GM12801 (cell line): ENCODE measurements around the gene TYSND1.

Experiments used
- TF ChIP-seq, protein P1 (sequence below): IDR thresholded peaks from one replicate; pipeline ENCODE4 v1.5.1; 2011; ENCODE audit warnings: control low read depth; ENCODE audit not compliant: insufficient read length; ENCODE audit errors: extremely low read depth

The TYSND1 gene

DNA sequence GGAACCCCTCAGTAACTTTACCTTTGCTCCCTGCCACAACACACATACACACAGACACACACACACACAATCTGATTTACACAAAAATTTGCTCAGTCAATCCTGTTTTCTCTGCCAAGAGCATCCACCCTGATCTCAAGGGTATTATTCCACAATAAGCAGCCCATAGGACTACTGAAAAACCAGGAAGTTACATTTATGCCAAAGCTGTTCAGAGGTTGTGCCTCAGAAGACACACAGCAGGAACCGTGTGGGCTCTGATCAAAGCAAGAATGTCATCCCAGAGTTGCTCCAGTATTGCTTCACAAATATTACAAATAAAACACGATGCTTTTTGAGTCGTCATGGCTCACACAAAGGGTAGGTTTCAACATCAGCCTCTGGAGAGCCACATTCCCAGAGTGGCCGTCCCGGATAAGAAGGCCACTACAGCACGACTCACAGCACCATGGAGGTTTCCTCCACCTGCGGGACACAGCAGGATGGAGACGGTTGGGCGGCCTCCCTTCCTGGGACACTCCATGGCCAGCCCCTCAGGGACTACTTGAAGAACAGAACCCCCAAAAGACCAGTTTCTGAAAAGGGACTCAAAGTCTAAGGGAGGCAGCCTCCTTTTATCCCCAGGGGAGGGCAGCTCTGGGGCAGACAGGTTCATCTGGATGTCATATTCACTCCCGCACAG is 15.5 kb downstream of the TYSND1 start:
- TF ChIP-seq, protein P1, sequence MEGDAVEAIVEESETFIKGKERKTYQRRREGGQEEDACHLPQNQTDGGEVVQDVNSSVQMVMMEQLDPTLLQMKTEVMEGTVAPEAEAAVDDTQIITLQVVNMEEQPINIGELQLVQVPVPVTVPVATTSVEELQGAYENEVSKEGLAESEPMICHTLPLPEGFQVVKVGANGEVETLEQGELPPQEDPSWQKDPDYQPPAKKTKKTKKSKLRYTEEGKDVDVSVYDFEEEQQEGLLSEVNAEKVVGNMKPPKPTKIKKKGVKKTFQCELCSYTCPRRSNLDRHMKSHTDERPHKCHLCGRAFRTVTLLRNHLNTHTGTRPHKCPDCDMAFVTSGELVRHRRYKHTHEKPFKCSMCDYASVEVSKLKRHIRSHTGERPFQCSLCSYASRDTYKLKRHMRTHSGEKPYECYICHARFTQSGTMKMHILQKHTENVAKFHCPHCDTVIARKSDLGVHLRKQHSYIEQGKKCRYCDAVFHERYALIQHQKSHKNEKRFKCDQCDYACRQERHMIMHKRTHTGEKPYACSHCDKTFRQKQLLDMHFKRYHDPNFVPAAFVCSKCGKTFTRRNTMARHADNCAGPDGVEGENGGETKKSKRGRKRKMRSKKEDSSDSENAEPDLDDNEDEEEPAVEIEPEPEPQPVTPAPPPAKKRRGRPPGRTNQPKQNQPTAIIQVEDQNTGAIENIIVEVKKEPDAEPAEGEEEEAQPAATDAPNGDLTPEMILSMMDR, result no peak

DNA sequence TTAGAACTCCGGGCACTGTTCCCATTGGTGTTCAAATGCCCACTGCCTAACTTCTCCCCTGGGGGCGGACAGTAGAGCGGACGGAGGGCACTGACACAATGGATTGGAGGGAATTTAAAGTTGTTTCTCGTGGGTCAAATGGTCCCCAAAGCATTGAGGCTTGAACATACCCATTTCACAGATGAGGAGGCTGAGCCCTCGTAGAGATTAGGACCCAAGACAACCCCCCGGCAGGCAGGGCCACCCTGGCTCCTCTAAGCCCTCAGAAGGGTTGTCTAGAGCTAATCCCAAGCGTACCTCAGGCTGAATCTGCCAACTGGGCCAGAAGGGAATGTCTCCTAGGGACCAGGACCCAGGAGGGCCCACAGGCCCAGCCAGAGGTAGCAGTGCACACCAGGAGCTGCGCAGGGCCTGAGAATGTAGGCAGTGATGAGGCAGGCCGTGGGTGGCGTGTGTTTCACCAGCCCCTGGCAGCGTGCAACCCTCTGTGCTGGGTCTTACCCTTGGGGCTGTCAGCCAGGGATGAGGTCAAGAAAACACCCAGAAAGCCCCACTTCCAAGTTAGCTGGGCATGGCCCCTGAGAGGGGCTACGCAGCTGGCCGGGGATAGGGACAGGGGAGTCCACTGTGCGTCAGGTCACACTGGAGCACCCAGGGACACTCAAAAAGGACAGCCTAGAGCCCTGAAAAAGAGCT is 19.7 kb downstream of the TYSND1 start:
- TF ChIP-seq, protein P1, result no peak

DNA sequence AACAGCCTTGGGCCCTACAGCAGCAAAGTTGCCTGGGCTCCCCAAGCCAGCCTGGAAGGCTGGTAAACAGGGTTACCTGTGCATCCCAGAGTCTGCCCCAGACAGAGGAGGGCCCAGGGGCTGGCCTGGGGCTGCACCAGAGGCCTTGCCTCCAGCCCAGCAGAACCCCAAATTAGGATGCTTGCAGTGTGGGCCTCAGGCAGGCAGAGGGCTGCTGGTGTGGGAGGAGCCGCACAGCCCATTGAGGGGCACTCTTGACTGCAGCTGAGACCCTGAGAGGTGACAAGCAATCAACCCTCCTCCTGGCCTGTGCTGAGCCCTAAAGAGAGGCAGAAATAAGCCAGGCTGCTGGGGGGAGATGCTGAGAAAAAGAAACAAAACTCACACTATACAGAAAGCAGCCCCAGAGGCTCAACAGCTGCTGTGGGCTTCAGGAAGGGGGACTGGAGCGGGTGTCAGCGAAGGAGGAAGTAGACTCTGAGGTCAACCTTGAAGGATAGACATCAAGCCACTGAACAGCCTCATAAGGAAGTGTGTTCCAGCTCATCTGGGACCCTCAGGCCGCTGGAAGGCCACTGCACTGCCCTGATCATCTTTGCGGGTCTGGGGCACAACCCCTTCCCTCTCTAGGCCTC is 20.5 kb downstream of the TYSND1 start:
- TF ChIP-seq, protein P1, result no peak

DNA sequence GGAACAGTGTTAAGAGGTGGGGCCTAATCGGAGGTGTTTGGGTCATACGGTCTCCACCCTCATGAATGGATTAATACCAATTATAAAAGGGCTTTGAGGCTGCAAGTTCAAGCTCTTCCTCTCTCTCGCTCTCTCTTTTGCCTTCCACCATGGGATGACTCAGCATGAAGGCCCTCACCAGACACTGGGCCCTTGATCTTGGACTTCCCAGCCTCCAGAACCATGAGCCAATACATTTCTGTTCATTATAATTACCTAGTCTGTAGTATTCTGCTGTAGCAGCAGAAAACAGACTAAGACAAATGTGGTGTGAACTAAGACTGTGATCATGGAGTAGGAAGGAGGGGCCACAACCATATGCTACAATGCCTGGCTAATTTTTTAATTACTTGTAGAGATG is 21.6 kb downstream of the TYSND1 start:
- TF ChIP-seq, protein P1, result no peak

DNA sequence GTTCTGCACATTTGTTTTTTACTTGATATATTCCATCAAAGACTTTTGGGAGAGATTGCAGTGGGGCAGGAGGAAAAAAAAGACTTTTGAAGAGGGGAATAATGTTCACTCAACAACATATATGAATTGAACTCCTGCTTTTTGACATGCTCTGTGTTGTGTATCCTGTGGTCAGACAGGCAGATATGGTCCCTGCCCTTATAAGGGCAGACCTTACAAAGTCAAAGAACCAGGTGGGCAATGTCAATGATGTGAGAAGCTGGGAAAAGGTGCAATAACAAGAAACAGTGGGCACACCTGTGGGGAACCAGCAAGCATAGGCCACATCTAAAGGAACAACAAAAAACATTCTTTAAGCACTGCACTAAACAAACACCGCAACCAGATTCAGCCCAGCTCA is 22.1 kb downstream of the TYSND1 start:
- TF ChIP-seq, protein P1, result no peak

DNA sequence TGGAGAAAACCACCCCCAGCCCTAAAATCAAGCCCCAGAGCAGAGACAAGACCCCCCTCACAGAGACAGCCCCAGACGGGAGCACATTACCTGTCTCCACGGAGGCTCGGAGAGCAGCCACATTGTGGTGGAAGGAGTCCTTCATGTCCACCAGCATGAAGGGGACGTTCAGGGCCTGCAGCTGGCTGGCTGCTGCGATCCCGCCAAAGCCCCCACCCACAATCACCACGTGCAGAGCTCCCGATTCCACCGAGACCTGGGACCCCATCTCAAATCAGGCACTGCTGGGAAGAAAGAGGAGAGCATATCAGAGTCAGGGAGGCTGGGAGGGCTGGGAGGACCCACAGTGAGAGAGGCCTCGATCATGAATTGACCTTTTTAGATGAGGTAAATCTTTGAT is 22.7 kb downstream of the TYSND1 start:
- TF ChIP-seq, protein P1, result no peak

DNA sequence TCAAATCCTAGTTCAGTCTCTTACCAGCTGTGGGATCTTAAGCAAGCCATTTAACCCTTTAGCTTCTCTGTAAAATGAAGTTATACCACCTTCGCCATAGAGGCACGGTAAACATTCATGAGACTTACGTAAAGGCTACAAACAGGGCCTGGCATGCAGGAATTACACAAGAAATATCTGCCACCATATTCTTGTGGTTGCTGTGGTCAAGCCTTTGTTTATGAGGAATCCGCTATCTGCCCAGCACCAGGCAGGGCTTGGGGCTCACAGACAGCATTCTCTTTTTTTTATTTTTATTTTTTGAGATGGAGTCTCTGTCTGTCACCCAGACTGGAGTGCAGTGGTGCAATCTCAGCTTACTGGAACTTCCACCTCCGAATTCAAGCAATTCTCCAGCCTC is 23.8 kb downstream of the TYSND1 start:
- TF ChIP-seq, protein P1, result no peak
